ENCODE results near the gene KDM8.

- no peak for TF ChIP-seq GATA2 (IDR thresholded peaks at IDR 0.05; ENCODE audit: low read depth, low read length)
- TF ChIP-seq GATA3 (IDR thresholded peaks at IDR 0.05; ENCODE audit: low read depth, low read length), result no peak
These were observed 43.1 kb downstream of the KDM8 start for GRCh38 chr16:27246439-27246838.

Measured in SH-SY5Y (cell line).